Activated naive CD4-positive, alpha-beta T cell treated with anti-CD3 and anti-CD28 coated beads for 36 hours (primary cell): ENCODE data around the gene TOPAZ1. TPM values are rescaled to one million over a fixed set of nuclear protein-coding genes. Genes with fewer than 3 reads are reported as not detected.

Experiments
- CTCF ChIA-PET: fragments of 350-600 bp; sonication (Branson Sonifier 250); formaldehyde crosslinking; loops from one replicate; lab custom pipeline; 2021; ENCODE audit warnings: antibody characterized with exemption; lab: Charles Lee
- DNase-seq: peaks from one replicate; pipeline ENCODE4 v3.0.0-alpha.2; 2020
- H3K27ac Mint-ChIP-seq: one replicate; pipeline ENCODE4 v1.8.0; 2021; ENCODE audit warnings: mild to moderate bottlenecking, mixed read lengths
- H3K27me3 Mint-ChIP-seq: one replicate; pipeline ENCODE4 v1.8.0; 2021; ENCODE audit warnings: low read depth, mixed read lengths
- H3K36me3 Mint-ChIP-seq: one replicate; pipeline ENCODE4 v1.8.0; 2021; ENCODE audit warnings: low read depth, mixed read lengths
- H3K4me1 Mint-ChIP-seq: one replicate; pipeline ENCODE4 v1.8.0; 2021; ENCODE audit warnings: low read depth, mixed read lengths
- H3K4me3 Mint-ChIP-seq: one replicate; pipeline ENCODE4 v1.8.0; 2021; ENCODE audit warnings: mild to moderate bottlenecking, moderate library complexity, mixed read lengths
- H3K9me3 Mint-ChIP-seq: one replicate; pipeline ENCODE4 v1.8.0; 2021; ENCODE audit warnings: mixed read lengths
- intact Hi-C: fragments of 100-400 bp; cut with micrococcal nuclease; formaldehyde crosslinking; loops from one replicate; pipeline ENCODE4 v1.15.1; 2023
- total RNA-seq, 2 experiments: library from RNA; stranded (reverse); gene quantifications; one replicate each; pipeline ENCODE4 v1.2.3, GENCODE V29; 2021

The TOPAZ1 gene
- total RNA-seq, result not detected

DNA sequence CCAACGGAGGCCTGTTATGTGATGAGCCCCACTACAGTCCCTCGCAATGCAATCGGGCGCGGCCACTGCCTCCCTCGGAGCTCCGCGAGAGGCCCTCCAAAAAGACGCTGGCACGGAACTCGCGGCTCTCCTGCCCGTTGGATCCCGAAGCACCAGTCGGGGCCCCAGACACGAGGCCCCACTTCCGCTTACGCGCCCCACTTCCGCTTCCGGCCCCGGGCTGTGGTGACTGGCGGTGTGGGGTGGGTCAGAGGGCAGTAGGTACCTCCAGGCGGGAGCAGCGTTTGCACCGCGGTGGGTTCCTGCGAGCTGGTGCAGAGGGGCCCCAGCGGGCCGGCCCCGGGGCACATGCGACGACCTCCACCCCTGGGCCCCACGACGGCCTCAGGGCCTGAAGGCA, at the start of gene TOPAZ1:
TSS of gene TOPAZ1 (plus strand) at position 181 of the 400 bp plus-strand sequence. CDS start at position 349, 168 bp downstream.
- Mint-ChIP-seq H3K9me3 (peaks cover 2% of the 10 kb centered on the region), H3K27me3 (peaks cover 15% of the 10 kb centered on the region)

DNA sequence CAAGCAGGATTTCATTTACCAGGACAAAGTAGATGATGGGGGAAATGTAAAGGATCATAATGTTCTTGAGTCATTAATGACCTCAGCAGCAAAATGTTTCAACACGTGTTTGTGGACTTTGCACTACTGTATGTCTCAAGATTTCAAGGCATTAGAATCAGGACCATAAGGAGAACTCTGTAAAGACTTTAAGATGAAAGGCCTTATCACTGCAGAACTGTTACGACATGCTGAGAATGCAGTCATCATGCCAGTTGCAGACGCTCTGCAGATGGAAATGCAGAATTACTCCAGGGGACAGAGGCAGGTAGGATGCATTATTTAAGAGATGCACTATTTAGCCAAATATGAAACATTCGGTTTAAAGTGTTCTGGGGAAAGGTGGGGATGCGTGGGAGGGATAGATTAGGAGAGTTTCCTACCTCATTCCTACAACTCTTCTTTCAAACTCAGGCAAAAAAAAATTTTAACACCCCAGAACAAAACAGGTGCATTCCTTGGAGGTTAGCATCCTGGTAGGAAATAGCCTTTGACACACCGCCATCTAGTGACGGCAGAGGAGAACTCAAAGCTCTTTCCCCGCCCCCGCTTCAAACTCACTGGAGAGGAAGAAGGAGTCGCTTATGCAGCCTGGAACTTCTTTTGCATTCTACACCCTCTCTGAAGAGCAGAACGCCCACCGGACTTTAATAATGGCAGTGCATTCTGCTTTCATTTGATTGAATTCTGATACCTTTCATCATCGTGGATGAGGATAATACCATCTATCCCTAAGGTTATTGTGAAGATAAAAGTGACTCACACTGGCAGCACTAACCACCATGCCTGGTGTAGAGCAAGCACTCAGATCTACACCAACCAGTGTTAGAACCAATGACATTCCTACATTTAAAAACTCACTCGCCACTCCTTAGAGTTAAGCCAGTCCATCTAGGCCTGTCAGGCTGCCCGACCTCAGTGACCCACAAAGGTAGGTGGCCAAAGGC, 43.1 kb upstream of the TOPAZ1 start:
- H3K27me3 Mint-ChIP-seq, result peaks cover 8% of the 10 kb centered on the region
- no peaks in the 10 kb centered on the region for H3K9me3 Mint-ChIP-seq
- DNase-seq, result peak; percentile 87
- no peak overlapping the region for H3K27ac Mint-ChIP-seq
- no peaks in the 10 kb centered on the region for H3K4me1 Mint-ChIP-seq
- H3K36me3 Mint-ChIP-seq, result no peaks in the 10 kb centered on the region
- CTCF ChIA-PET, result interaction anchor here (0.5 to 2.6 kb wide), 13 partner anchors 8 to 501 kb away, joined by 3 to 12 read pairs (median 4); no protein-coding TSS in a partner anchor
- no peak overlapping the region for H3K4me3 Mint-ChIP-seq
- intact Hi-C loops, result loop anchor here (1.0 to 5.0 kb wide), 7 partner anchors 202 to 1236 kb away; no protein-coding TSS in a partner anchor

More for the DNA sequence above, at the start of gene TOPAZ1:
- Mint-ChIP-seq H3K27ac (no peak within 1 kb of the TSS), H3K4me3 (no peak within 1 kb of the TSS), H3K4me1 (no peaks in the 10 kb centered on the region), H3K36me3 (no peaks in the 10 kb centered on the region)
- CTCF ChIA-PET, result no interaction called here
- DNase-seq, result no peak
- intact Hi-C loops, result no loop called here

DNA sequence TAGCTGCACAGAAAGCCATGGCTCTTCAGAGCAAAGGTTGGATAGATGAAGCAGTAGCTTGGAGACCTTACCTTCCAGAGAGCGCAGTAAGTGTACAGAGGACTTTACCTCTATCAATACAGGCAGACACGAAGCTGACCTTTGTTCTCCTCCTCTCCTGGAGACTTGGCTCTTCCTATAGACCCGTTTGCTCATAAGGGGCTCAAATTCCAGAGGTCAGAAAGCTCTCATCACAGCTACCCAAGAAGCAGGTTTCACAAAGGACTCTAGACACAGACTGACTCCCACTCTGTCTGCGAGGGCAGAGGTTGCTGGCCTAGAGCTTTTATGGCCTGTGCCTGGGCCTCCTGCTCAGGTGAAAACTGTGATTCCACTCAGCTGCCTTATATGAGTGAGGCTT, 35.4 kb upstream of the TOPAZ1 start:
- Mint-ChIP-seq H3K9me3 (no peaks in the 10 kb centered on the region), H3K4me1 (peaks cover 23% of the 10 kb centered on the region), H3K27ac (no peak overlapping the region), H3K4me3 (no peak overlapping the region), H3K27me3 (peaks cover 10% of the 10 kb centered on the region), H3K36me3 (no peaks in the 10 kb centered on the region)
- CTCF ChIA-PET, result interaction anchor here (0.8 kb wide), 1 partner anchor 13 kb away, joined by 3 read pairs; no protein-coding TSS in a partner anchor
- intact Hi-C loops, result no loop called here
- no peak for DNase-seq

- Mint-ChIP-seq H3K27me3 (peaks cover 15% of the 10 kb centered on the region), H3K4me1 (peaks cover 23% of the 10 kb centered on the region), H3K4me3 (no peak overlapping the region), H3K9me3 (no peaks in the 10 kb centered on the region), H3K27ac (no peak overlapping the region), H3K36me3 (no peaks in the 10 kb centered on the region)
- intact Hi-C loops, result no loop called here
- DNase-seq, result no peak
- CTCF ChIA-PET, result no interaction called here
These were observed 34.6 kb upstream of the TOPAZ1 start for GRCh38 chr3:44206862-44207652.

DNA sequence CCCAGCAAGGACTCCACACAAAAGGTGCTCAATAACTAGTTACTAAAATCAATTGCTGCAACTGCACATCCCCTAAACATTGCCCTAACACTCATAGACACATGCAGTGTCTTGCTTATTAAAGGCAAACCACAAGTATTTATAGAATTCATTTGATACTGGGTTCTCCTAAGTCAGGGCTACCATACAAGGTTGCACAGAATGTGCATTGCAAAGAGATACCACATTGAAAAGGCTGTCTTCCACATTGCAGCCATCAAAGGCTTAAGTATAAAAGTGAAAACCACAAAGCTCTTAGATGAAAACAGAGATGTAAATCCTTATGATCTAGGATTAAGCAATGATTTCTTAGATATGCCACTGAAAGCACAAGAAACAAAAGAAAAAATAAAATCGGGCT, 33.6 kb upstream of the TOPAZ1 start:
- no peak for DNase-seq
- CTCF ChIA-PET, result no interaction called here
- Mint-ChIP-seq H3K27ac (no peak overlapping the region), H3K4me1 (peaks cover 23% of the 10 kb centered on the region), H3K9me3 (no peaks in the 10 kb centered on the region), H3K27me3 (peaks cover 17% of the 10 kb centered on the region), H3K4me3 (no peak overlapping the region), H3K36me3 (no peaks in the 10 kb centered on the region)
- intact Hi-C loops, result no loop called here

DNA sequence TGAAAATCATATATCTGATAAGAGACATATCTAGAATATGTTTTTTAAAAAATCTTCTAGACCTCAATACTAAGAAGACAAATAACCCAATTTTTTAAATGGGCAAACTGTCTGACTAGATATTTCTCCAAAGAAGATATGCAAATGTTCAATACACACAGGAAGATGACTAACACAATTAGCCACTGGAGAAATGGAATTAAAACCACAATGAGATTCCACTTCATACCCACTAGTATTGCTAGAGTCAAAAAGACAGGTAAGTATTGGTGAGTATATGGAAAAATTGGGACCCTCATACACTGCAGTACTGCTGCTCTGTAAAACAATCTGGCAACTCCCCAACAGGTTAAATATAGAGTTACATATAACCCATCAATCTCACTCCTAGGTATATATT, 33.1 kb upstream of the TOPAZ1 start:
- H3K27me3 Mint-ChIP-seq, result peaks cover 18% of the 10 kb centered on the region

DNA sequence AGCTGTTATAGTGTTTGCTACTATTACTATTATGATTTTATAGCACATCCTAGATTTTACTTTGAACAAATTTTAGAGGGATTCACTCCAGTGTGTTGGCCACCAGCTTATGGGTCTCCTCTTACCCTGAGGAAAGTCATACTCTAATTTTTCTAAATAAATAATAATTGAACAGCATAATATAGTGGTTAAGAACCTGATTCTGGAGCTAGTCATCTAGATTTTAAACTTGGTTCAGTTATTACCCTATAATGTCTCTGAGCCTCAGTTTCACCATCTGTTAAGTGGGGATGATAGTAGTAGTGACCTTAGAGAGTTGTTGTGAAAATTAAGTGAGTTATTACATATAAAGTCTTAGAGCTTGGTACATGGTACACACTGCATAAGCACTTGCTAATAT, 30.7 kb upstream of the TOPAZ1 start:
- no peak overlapping the region for H3K27ac Mint-ChIP-seq
- CTCF ChIA-PET, result interaction anchor here (0.5 to 1.3 kb wide), 6 partner anchors 8 to 667 kb away, joined by 3 to 5 read pairs (median 4); no protein-coding TSS in a partner anchor
- peaks cover 21% of the 10 kb centered on the region for H3K27me3 Mint-ChIP-seq
- no peak overlapping the region for H3K4me3 Mint-ChIP-seq
- DNase-seq, result no peak
- no peaks in the 10 kb centered on the region for H3K9me3 Mint-ChIP-seq
- H3K36me3 Mint-ChIP-seq, result no peaks in the 10 kb centered on the region
- intact Hi-C loops, result no loop called here
- H3K4me1 Mint-ChIP-seq, result peaks cover 23% of the 10 kb centered on the region

More for the DNA sequence above, 33.1 kb upstream of the TOPAZ1 start:
- Mint-ChIP-seq H3K36me3 (no peaks in the 10 kb centered on the region), H3K9me3 (no peaks in the 10 kb centered on the region), H3K4me1 (peaks cover 23% of the 10 kb centered on the region), H3K4me3 (no peak overlapping the region), H3K27ac (peak overlapping the region; percentile 16)
- CTCF ChIA-PET, result no interaction called here
- intact Hi-C loops, result no loop called here
- DNase-seq, result no peak

- Mint-ChIP-seq H3K27me3 (peaks cover 15% of the 10 kb centered on the region), H3K27ac (no peak overlapping the region), H3K4me3 (no peak overlapping the region), H3K9me3 (peaks cover 2% of the 10 kb centered on the region), H3K4me1 (no peaks in the 10 kb centered on the region), H3K36me3 (no peaks in the 10 kb centered on the region)
- no peak for DNase-seq
- intact Hi-C loops, result no loop called here
- CTCF ChIA-PET, result no interaction called here
These were observed 19.3 kb upstream of the TOPAZ1 start for GRCh38 chr3:44222337-44222736.

GRCh38 chr3:44223299-44223698, 18.4 kb upstream of the TOPAZ1 start:
- CTCF ChIA-PET, result no interaction called here
- H3K4me3 Mint-ChIP-seq, result no peak overlapping the region
- H3K4me1 Mint-ChIP-seq, result no peaks in the 10 kb centered on the region
- no peak for DNase-seq
- intact Hi-C loops, result no loop called here
- no peak overlapping the region for H3K27ac Mint-ChIP-seq
- H3K27me3 Mint-ChIP-seq, result peaks cover 15% of the 10 kb centered on the region
- H3K9me3 Mint-ChIP-seq, result peaks cover 2% of the 10 kb centered on the region
- H3K36me3 Mint-ChIP-seq, result no peaks in the 10 kb centered on the region

DNA sequence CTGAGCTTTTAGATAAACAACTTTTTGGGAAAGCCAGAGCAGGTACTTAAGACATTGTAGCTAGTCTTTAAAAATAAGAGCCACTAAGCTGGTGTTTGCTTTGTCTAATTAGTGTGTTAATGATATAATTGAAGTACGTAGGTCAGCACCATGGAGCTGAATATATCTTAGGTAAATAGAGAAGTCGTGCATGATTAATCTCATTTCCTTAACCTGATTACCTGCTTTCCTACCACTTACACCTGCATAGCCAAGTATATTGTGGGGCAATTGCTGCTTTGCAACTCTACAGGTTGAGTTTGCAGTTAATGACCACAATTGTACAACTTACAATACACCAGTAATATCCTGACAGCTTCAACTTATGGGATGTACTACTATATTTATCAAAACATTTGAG, 17.6 kb upstream of the TOPAZ1 start:
- Mint-ChIP-seq H3K36me3 (no peaks in the 10 kb centered on the region), H3K27ac (no peak overlapping the region), H3K27me3 (peaks cover 15% of the 10 kb centered on the region), H3K9me3 (no peaks in the 10 kb centered on the region), H3K4me1 (no peaks in the 10 kb centered on the region), H3K4me3 (no peak overlapping the region)
- intact Hi-C loops, result no loop called here
- no peak for DNase-seq
- CTCF ChIA-PET, result no interaction called here

GRCh38 chr3:44226573-44226972, 15.1 kb upstream of the TOPAZ1 start:
- H3K27ac Mint-ChIP-seq, result no peak overlapping the region
- CTCF ChIA-PET, result interaction anchor here (0.6 to 2.2 kb wide), 2 partner anchors 10 to 12 kb away, joined by 3 to 12 read pairs; no protein-coding TSS in a partner anchor
- H3K4me3 Mint-ChIP-seq, result no peak overlapping the region
- H3K36me3 Mint-ChIP-seq, result no peaks in the 10 kb centered on the region
- peaks cover 15% of the 10 kb centered on the region for H3K27me3 Mint-ChIP-seq
- H3K9me3 Mint-ChIP-seq, result no peaks in the 10 kb centered on the region
- intact Hi-C loops, result no loop called here
- DNase-seq, result no peak
- no peaks in the 10 kb centered on the region for H3K4me1 Mint-ChIP-seq

GRCh38 chr3:44227632-44228031, 14.1 kb upstream of the TOPAZ1 start:
- peaks cover 3% of the 10 kb centered on the region for H3K4me1 Mint-ChIP-seq
- H3K27me3 Mint-ChIP-seq, result peaks cover 9% of the 10 kb centered on the region
- intact Hi-C loops, result no loop called here
- H3K27ac Mint-ChIP-seq, result no peak overlapping the region
- CTCF ChIA-PET, result interaction anchor here (2.2 kb wide), 1 partner anchor 9 kb away, joined by 12 read pairs; no protein-coding TSS in a partner anchor
- H3K4me3 Mint-ChIP-seq, result no peak overlapping the region
- H3K36me3 Mint-ChIP-seq, result no peaks in the 10 kb centered on the region
- H3K9me3 Mint-ChIP-seq, result no peaks in the 10 kb centered on the region
- DNase-seq, result no peak
